ENCODE data around the gene PCA3. TPM values are rescaled to one million over a fixed set of nuclear protein-coding genes. Genes with fewer than 3 reads are reported as not detected.

Gene PCA3
- total RNA-seq, 1 experiment from 2014 or later: not detected

- intact Hi-C loops (cut with micrococcal nuclease; ENCODE audit: unreplicated experiment): no loop called here
- BruUV-seq (replicated peaks): no TSS peak
- no peaks in the 10 kb centered on the region for H3K4me1 Mint-ChIP-seq (ENCODE audit: low read depth, unreplicated experiment)
- no peak overlapping the region for H3K27ac Mint-ChIP-seq (ENCODE audit: unreplicated experiment)
- TF ChIP-seq, protein P1, sequence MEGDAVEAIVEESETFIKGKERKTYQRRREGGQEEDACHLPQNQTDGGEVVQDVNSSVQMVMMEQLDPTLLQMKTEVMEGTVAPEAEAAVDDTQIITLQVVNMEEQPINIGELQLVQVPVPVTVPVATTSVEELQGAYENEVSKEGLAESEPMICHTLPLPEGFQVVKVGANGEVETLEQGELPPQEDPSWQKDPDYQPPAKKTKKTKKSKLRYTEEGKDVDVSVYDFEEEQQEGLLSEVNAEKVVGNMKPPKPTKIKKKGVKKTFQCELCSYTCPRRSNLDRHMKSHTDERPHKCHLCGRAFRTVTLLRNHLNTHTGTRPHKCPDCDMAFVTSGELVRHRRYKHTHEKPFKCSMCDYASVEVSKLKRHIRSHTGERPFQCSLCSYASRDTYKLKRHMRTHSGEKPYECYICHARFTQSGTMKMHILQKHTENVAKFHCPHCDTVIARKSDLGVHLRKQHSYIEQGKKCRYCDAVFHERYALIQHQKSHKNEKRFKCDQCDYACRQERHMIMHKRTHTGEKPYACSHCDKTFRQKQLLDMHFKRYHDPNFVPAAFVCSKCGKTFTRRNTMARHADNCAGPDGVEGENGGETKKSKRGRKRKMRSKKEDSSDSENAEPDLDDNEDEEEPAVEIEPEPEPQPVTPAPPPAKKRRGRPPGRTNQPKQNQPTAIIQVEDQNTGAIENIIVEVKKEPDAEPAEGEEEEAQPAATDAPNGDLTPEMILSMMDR (IDR thresholded peaks at IDR 0.05; ENCODE audit: unreplicated experiment): no peak
- peaks cover 28% of the 10 kb centered on the region for H3K27me3 Mint-ChIP-seq (ENCODE audit: unreplicated experiment)
- H3K4me3 Mint-ChIP-seq (ENCODE audit: low read depth, unreplicated experiment): no peak overlapping the region
- no peaks in the 10 kb centered on the region for H3K36me3 Mint-ChIP-seq (ENCODE audit: insufficient read depth, unreplicated experiment)
- no peak for DNase-seq
- no peaks in the 10 kb centered on the region for H3K9me3 Mint-ChIP-seq (ENCODE audit: low read depth, unreplicated experiment)
- CTCF ChIA-PET: no interaction called here
Measured at GRCh38 chr9:76718166-76718565, 46.1 kb upstream of the PCA3 start.

- Mint-ChIP-seq H3K4me3 (ENCODE audit: low read depth, unreplicated experiment) (no peak overlapping the region), H3K9me3 (ENCODE audit: low read depth, unreplicated experiment) (no peaks in the 10 kb centered on the region), H3K4me1 (ENCODE audit: low read depth, unreplicated experiment) (no peaks in the 10 kb centered on the region), H3K27ac (ENCODE audit: unreplicated experiment) (no peak overlapping the region), H3K36me3 (ENCODE audit: insufficient read depth, unreplicated experiment) (no peaks in the 10 kb centered on the region), H3K27me3 (ENCODE audit: unreplicated experiment) (peaks cover 27% of the 10 kb centered on the region)
- no TSS peak for BruUV-seq (replicated peaks)
- no peak for DNase-seq
- intact Hi-C loops (cut with micrococcal nuclease; ENCODE audit: unreplicated experiment): no loop called here
- CTCF ChIA-PET: no interaction called here
- TF ChIP-seq, protein P1 (IDR thresholded peaks at IDR 0.05; ENCODE audit: unreplicated experiment): no peak
Measured at GRCh38 chr9:76720245-76720644, 44.0 kb upstream of the PCA3 start.

DNA sequence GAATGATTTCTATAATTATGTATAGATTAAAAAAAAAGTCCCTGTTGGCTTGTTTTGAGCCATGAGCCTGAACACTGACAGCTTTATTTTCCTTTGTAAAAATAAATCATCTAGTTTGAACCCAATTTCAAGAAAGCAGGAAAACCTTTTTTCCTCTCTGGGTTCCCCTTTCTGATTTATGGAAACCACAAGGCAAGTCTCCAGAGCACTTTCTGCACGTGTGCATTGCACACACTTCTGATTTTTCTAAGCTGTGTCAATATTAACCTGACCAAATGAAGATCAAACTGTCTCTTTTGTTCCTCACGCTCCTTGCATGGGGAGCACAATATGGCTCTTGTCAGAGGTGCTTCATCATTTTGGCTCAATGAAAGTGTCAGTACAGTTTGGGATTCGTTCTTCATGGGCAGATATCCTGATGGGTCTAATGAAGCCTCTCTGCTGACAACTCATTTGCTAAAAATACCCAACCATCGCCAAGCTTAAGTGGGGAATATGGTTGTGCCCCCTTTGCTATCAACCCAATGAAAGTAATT lies 39.2 kb upstream of the PCA3 start:
- intact Hi-C loops (cut with micrococcal nuclease; ENCODE audit: unreplicated experiment): no loop called here
- H3K36me3 Mint-ChIP-seq (ENCODE audit: insufficient read depth, unreplicated experiment): no peaks in the 10 kb centered on the region
- no peak for DNase-seq
- CTCF ChIA-PET: no interaction called here
- no peak overlapping the region for H3K4me3 Mint-ChIP-seq (ENCODE audit: low read depth, unreplicated experiment)
- H3K9me3 Mint-ChIP-seq (ENCODE audit: low read depth, unreplicated experiment): no peaks in the 10 kb centered on the region
- H3K27me3 Mint-ChIP-seq (ENCODE audit: unreplicated experiment): peaks cover 15% of the 10 kb centered on the region
- H3K27ac Mint-ChIP-seq (ENCODE audit: unreplicated experiment): no peak overlapping the region
- TF ChIP-seq, protein P1 (IDR thresholded peaks at IDR 0.05; ENCODE audit: unreplicated experiment): no peak
- BruUV-seq (replicated peaks): no TSS peak
- no peaks in the 10 kb centered on the region for H3K4me1 Mint-ChIP-seq (ENCODE audit: low read depth, unreplicated experiment)

GRCh38 chr9:76725885-76726284 lies 38.4 kb upstream of the PCA3 start:
- TF ChIP-seq, protein P1 (IDR thresholded peaks at IDR 0.05; ENCODE audit: unreplicated experiment): no peak
- no peaks in the 10 kb centered on the region for H3K9me3 Mint-ChIP-seq (ENCODE audit: low read depth, unreplicated experiment)
- no TSS peak for BruUV-seq (replicated peaks)
- H3K27me3 Mint-ChIP-seq (ENCODE audit: unreplicated experiment): peaks cover 15% of the 10 kb centered on the region
- H3K4me3 Mint-ChIP-seq (ENCODE audit: low read depth, unreplicated experiment): no peak overlapping the region
- DNase-seq: no peak
- H3K36me3 Mint-ChIP-seq (ENCODE audit: insufficient read depth, unreplicated experiment): no peaks in the 10 kb centered on the region
- no peak overlapping the region for H3K27ac Mint-ChIP-seq (ENCODE audit: unreplicated experiment)
- intact Hi-C loops (cut with micrococcal nuclease; ENCODE audit: unreplicated experiment): no loop called here
- H3K4me1 Mint-ChIP-seq (ENCODE audit: low read depth, unreplicated experiment): no peaks in the 10 kb centered on the region
- CTCF ChIA-PET: no interaction called here

Data from Calu3 (cell line).